AG09309 (cell line): ENCODE measurements around the gene RAPGEF4.

Experiments
- DNase-seq: peaks from one replicate; pipeline ENCODE4 v3.0.0-alpha.2; 2010; ENCODE audit warnings: low read depth
- H3K4me3 ChIP-seq: 2 replicates; pipeline ENCODE4 v1.5.1; 2011; ENCODE audit warnings: mild to moderate bottlenecking, low read depth, low read length, moderate library complexity; ENCODE audit not compliant: control insufficient read depth
- CTCF ChIP-seq: IDR thresholded peaks from 2 replicates; pipeline ENCODE4 v1.5.1; 2011; ENCODE audit warnings: mild to moderate bottlenecking, low read depth, low read length, inconsistent platforms; ENCODE audit not compliant: insufficient read depth, control insufficient read depth; ENCODE audit errors: missing control alignments

RAPGEF4 gene

GRCh38 chr2:172976816-172977215, 241.2 kb downstream of the RAPGEF4 start:
- TF ChIP-seq CTCF, result no peak

DNA sequence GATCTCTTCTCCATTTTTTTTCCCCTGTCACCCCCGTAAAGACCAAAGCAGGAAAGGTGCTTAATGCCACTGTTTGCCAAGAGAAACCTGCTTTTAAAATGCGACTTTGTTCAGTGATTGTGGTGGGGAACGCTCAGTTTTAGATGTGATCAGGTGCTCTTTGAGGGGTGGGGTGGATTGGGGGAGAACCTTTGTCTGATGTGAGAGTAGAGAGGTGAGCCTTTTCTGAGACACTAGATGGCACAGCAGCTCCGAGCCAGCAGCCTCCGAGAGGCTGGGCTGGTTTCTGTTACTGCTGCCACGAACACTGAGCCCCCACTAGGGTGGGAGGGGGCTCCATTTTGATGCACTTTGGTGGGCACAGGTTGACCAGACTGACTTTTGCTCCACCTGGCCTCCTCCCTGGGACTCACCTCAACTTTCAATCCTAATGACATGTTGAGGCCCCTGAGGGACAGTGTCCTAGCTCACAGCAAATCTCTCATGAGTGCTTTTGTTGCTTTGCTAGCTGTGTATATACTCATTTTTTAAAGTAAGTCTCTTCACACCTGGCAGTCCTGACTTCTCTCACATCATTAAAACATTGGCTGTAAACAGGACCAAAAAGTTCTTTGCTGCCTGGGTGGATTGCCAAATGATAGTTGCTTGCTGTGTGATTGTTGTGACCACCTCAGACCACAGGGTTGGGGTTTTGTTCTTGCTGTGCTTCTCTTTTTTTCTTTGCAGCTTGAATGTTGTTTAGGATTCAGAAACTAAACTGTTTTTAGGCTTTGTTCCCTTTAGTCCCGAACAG, 241.8 kb downstream of the RAPGEF4 start:
- H3K4me3 ChIP-seq, result no peak overlapping the region
- no peak for DNase-seq
- no peak for TF ChIP-seq CTCF

More at GRCh38 chr2:172976816-172977215, 241.2 kb downstream of the RAPGEF4 start:
- no peak overlapping the region for H3K4me3 ChIP-seq
- DNase-seq, result no peak

DNA sequence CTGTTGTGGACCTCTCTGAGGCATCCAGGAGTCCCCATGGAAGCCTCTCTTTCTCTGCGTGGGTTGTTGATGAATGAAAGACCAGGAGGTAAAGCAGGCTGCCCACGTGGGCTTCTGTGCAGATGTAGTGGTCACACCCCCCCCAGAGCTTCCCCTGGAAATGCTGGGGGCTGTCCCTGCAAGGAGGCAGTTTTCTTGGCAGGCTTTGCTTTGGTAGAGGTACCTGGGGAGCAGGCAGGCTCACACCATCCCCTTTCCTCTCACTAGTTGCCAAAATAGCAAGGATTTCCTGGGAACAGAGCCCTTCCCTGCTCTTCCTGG, 242.4 kb downstream of the RAPGEF4 start:
- H3K4me3 ChIP-seq, result no peak overlapping the region
- no peak for DNase-seq
- no peak for TF ChIP-seq CTCF

DNA sequence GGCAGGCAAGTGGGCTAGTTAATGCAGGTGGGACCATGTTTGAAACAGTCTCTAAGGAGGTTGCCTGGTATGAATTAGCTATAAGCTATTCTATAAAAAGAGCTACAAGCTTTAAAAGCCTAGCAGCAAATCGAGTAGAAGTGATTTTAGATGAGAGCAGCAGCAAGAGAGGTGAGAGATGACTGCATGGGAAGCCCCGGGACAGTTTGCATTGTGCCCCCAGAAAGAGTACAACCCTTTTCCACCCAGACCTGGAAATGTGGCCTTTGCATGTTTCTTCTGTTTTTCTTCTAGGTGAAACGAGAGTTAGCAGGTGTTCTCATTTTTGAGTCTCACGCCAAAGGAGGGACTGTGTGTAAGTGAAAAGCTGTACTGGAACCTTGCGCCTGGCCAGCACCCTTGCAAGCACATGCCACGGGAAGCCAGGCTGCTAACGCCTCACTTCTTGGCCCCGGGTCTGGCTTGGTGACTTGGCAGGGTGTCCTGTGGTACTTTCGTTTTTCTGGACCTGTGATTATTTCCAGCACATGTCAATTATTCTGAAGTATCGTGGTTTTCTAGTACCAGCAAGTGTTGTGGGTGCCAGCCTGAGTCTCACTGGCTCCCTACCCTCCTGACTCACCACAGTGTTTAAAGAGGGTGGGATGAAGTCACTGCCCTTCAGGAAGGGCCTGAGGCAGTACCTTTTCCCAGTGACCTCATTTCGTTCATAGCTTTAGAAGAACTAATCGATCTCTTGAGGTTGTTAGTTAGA, 249.7 kb downstream of the RAPGEF4 start:
- no peak for TF ChIP-seq CTCF
- H3K4me3 ChIP-seq, result no peak overlapping the region
- DNase-seq, result no peak

DNA sequence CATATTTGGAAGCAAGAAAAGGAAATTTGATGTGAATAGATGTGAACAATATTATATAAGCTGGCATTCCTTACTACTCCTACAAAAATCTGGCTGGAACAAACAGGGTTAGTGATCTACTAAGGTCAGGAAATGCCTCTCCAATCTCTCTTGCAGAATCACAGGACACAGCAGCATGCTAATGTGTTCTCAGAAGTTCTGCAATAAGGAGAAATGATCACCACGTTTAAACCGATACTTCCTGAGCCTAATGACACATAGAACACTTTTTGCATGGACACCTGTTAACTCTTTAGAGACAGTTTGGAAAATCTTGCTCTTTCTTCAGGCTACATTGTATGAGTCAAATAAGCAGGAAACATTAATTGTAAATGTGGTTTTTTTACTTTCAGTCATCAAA, 250.4 kb downstream of the RAPGEF4 start:
- no peak overlapping the region for H3K4me3 ChIP-seq
- TF ChIP-seq CTCF, result no peak
- no peak for DNase-seq

DNA sequence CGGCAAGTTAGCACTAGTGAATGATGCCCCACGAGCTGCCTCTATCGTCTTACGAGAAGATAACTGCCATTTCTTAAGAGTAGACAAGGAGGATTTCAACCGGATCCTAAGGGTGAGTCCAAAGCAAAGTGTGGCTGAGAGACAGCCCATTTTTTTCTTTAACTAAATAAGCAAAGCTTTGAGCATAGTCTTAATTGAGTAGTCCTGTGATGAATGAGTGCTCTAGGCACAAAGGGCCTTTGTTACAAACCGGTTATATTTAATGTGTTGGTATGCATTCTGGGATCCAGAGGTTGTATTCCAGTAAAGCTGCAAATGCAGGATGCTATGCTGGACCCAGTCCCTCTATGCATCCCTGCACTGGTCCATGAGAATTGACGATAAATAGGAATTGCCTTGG, 253.1 kb downstream of the RAPGEF4 start:
- no peak overlapping the region for H3K4me3 ChIP-seq
- DNase-seq, result no peak
- TF ChIP-seq CTCF, result no peak

DNA sequence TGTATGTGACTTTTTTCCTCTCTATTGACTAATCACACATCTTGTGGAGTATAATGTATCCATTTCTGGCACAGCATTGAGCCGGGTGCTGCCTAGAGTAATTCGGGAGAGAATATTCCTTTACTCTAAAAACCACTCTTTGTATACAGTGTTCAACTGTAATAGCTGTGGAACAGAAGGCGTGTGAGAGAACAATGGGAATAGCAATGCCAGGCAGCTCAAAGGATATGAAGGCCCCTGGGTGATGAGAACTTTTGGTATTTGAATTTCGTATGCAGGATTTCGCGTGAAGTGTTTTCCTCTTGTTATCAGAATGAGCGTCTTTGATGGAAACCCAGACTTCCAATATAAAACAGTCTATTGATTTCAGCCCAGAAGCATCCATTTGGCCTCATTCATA, 255.4 kb downstream of the RAPGEF4 start:
- no peak for TF ChIP-seq CTCF
- no peak for DNase-seq
- H3K4me3 ChIP-seq, result no peak overlapping the region
